ENCODE measurements around the gene DIAPH3. TPM values are rescaled to one million over a fixed set of nuclear protein-coding genes. Genes with fewer than 3 reads are reported as not detected.

Gene DIAPH3
- total RNA-seq, 1 donor from 2014 or later, result 4.5 TPM

DNA sequence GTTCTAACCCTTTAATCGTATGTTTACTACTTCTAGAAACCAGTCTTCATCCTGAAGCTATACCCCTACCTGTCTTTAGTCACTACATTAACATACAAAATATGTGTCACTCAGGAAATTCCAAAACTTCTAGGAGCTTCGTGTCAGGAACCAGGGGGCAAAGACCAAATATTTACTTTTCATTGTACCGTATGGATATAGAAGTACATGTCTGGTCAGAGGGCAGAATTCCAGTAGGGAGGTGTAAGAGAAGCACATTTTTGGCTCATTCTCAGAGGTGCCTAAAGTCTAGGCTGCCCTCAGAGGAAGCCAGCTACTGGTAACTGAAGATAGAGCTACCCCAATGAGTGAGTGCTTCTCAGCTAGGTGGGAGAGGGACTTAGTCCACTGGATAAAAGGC, 320.7 kb downstream of the DIAPH3 start:
- no peak overlapping the region for H3K4me3 Mint-ChIP-seq (ENCODE audit: unreplicated experiment)

DNA sequence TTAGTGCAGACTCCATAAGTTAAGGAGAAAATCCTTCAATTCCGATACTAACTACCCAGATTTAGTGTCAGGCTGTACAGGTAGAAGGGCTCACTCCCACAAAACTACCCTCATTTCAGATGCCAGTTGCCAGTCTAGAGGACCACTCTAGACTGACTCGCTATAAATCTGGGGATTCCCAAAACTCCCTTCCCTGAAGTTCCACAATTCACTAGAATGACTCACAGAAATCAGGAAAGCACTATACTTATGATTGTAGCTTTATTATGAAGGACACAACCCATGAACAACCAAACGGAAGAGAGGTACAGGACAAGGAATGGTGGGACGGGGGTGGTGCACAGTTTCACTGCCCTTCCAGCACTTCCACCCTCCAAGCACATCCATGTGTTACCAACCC, 321.2 kb downstream of the DIAPH3 start:
- no peak overlapping the region for H3K27ac Mint-ChIP-seq (ENCODE audit: unreplicated experiment)
- H3K9me3 Mint-ChIP-seq (ENCODE audit: unreplicated experiment), result no peaks in the 10 kb centered on the region
- H3K4me1 Mint-ChIP-seq (ENCODE audit: unreplicated experiment), result peaks cover 3% of the 10 kb centered on the region
- no peak overlapping the region for H3K4me3 Mint-ChIP-seq (ENCODE audit: unreplicated experiment)
- H3K36me3 Mint-ChIP-seq (ENCODE audit: low read depth, unreplicated experiment), result no peaks in the 10 kb centered on the region
- no peaks in the 10 kb centered on the region for H3K27me3 Mint-ChIP-seq (ENCODE audit: unreplicated experiment)
- DNase-seq (ENCODE audit: low spot score), result no peak
- TF ChIP-seq, protein P1, sequence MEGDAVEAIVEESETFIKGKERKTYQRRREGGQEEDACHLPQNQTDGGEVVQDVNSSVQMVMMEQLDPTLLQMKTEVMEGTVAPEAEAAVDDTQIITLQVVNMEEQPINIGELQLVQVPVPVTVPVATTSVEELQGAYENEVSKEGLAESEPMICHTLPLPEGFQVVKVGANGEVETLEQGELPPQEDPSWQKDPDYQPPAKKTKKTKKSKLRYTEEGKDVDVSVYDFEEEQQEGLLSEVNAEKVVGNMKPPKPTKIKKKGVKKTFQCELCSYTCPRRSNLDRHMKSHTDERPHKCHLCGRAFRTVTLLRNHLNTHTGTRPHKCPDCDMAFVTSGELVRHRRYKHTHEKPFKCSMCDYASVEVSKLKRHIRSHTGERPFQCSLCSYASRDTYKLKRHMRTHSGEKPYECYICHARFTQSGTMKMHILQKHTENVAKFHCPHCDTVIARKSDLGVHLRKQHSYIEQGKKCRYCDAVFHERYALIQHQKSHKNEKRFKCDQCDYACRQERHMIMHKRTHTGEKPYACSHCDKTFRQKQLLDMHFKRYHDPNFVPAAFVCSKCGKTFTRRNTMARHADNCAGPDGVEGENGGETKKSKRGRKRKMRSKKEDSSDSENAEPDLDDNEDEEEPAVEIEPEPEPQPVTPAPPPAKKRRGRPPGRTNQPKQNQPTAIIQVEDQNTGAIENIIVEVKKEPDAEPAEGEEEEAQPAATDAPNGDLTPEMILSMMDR (IDR thresholded peaks at IDR 0.05; ENCODE audit: unreplicated experiment), result no peak

More for the DNA sequence above, 320.7 kb downstream of the DIAPH3 start:
- H3K4me1 Mint-ChIP-seq (ENCODE audit: unreplicated experiment), result peaks cover 3% of the 10 kb centered on the region
- DNase-seq (ENCODE audit: low spot score), result no peak
- H3K27ac Mint-ChIP-seq (ENCODE audit: unreplicated experiment), result no peak overlapping the region
- no peaks in the 10 kb centered on the region for H3K27me3 Mint-ChIP-seq (ENCODE audit: unreplicated experiment)
- H3K9me3 Mint-ChIP-seq (ENCODE audit: unreplicated experiment), result no peaks in the 10 kb centered on the region
- no peaks in the 10 kb centered on the region for H3K36me3 Mint-ChIP-seq (ENCODE audit: low read depth, unreplicated experiment)
- TF ChIP-seq, protein P1 (IDR thresholded peaks at IDR 0.05; ENCODE audit: unreplicated experiment), result no peak

DNA sequence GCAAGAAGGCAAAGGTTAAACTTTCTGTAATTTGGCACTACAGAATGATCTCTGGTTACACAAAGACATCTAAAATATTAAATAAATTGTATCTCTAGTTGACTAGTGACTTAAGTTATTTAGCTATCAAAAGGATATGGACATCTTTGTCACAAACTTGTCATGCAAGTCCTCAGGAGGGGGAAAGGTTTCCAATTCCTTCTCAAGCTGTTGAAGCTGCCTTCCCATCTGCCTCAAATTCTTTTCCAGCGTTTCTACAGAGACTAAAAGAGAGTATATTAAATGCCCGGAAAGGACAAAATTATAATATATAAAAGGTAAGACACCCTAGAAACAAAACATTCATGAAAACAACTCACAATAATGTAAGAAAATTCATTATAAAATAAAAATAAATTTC, 324.5 kb downstream of the DIAPH3 start:
- TF ChIP-seq, protein P1 (IDR thresholded peaks at IDR 0.05; ENCODE audit: unreplicated experiment), result no peak
- no peaks in the 10 kb centered on the region for H3K36me3 Mint-ChIP-seq (ENCODE audit: low read depth, unreplicated experiment)
- no peak overlapping the region for H3K27ac Mint-ChIP-seq (ENCODE audit: unreplicated experiment)
- no peak overlapping the region for H3K4me3 Mint-ChIP-seq (ENCODE audit: unreplicated experiment)
- no peaks in the 10 kb centered on the region for H3K27me3 Mint-ChIP-seq (ENCODE audit: unreplicated experiment)
- H3K9me3 Mint-ChIP-seq (ENCODE audit: unreplicated experiment), result no peaks in the 10 kb centered on the region
- DNase-seq (ENCODE audit: low spot score), result no peak
- peaks cover 5% of the 10 kb centered on the region for H3K4me1 Mint-ChIP-seq (ENCODE audit: unreplicated experiment)

DNA sequence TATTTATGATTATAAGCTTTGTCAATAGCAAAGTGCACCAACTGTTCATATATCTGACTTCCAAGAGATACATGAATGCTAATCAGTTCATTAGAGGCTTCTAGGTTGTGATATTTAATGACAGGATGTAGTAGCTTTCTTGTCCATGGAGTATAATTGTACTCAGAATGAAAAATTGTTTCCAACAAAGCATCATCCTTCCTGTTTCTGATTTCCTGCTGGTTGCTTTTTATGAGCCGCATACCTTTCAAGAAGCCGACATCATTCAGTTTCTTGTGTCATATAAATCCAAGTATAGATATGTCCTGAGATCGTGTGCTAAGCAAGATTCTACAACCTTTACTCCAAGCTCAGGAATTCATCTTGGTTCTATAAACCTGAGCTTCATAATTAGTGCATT, 326.6 kb downstream of the DIAPH3 start:
- no peaks in the 10 kb centered on the region for H3K36me3 Mint-ChIP-seq (ENCODE audit: low read depth, unreplicated experiment)
- no peak overlapping the region for H3K4me3 Mint-ChIP-seq (ENCODE audit: unreplicated experiment)
- peaks cover 2% of the 10 kb centered on the region for H3K4me1 Mint-ChIP-seq (ENCODE audit: unreplicated experiment)
- H3K9me3 Mint-ChIP-seq (ENCODE audit: unreplicated experiment), result no peaks in the 10 kb centered on the region
- H3K27me3 Mint-ChIP-seq (ENCODE audit: unreplicated experiment), result no peaks in the 10 kb centered on the region
- TF ChIP-seq, protein P1 (IDR thresholded peaks at IDR 0.05; ENCODE audit: unreplicated experiment), result no peak
- DNase-seq (ENCODE audit: low spot score), result no peak
- H3K27ac Mint-ChIP-seq (ENCODE audit: unreplicated experiment), result no peak overlapping the region

DNA sequence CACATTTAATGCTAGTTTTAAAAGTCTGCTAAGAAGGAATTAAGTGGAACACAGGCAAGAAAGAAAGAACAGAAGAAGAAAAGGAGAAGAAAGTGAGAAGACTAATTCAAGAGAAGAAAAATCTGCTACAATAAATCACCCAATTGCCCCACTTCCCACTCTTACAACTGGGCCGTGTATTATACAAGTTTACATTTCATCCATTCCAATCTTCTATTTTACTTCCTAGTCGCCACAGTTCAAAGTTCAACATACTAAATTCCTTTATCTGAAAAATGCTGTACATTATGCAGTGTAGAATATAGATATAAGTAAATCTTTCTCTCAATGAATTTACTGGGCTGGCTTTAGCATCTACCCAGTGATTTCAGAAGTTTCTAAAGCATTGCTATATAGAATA, 328.2 kb downstream of the DIAPH3 start:
- no peaks in the 10 kb centered on the region for H3K9me3 Mint-ChIP-seq (ENCODE audit: unreplicated experiment)
- H3K27me3 Mint-ChIP-seq (ENCODE audit: unreplicated experiment), result no peaks in the 10 kb centered on the region
- no peak overlapping the region for H3K27ac Mint-ChIP-seq (ENCODE audit: unreplicated experiment)

More for the DNA sequence above, 328.2 kb downstream of the DIAPH3 start:
- Mint-ChIP-seq H3K4me1 (ENCODE audit: unreplicated experiment) (peaks cover 2% of the 10 kb centered on the region), H3K36me3 (ENCODE audit: low read depth, unreplicated experiment) (no peaks in the 10 kb centered on the region), H3K4me3 (ENCODE audit: unreplicated experiment) (no peak overlapping the region)
- TF ChIP-seq, protein P1 (IDR thresholded peaks at IDR 0.05; ENCODE audit: unreplicated experiment), result no peak
- DNase-seq (ENCODE audit: low spot score), result no peak

Data from endothelial cell (in vitro differentiated cells).